Right cardiac atrium (tissue), 5 donors: Measurements from ENCODE around the gene RASD1. TPM values are rescaled to one million over a fixed set of nuclear protein-coding genes. Genes with fewer than 3 reads are reported as not detected.

Experiments
- ATAC-seq, 2 donors: fragments of 200-7000 bp; cut with Tn5 transposase; one replicate each; pipeline versions ENCODE4 v1.8.0 to v1.9.1; 2020; ENCODE audit warnings: moderate library complexity in 2 of 2, mild to moderate bottlenecking in 1 of 2
- DNase-seq, 3 donors: peaks; one replicate each; pipeline ENCODE4 v3.0.0-alpha.2; 2020
- H3K27ac ChIP-seq: one replicate; pipeline ENCODE4 v1.5.1; 2013; ENCODE audit warnings: mild to moderate bottlenecking, low read length, control low read depth, moderate library complexity
- H3K27me3 ChIP-seq: one replicate; pipeline ENCODE4 v1.6.1; 2013; ENCODE audit not compliant: control insufficient read depth, insufficient read depth
- H3K4me1 ChIP-seq: one replicate; pipeline ENCODE4 v1.6.1; 2013; ENCODE audit warnings: low read length; ENCODE audit not compliant: control insufficient read depth, insufficient read depth
- H3K4me3 ChIP-seq: one replicate; pipeline ENCODE4 v1.5.1; 2013; ENCODE audit warnings: low read length, control low read depth
- H3K9me3 ChIP-seq: one replicate; pipeline ENCODE4 v1.6.1; 2013; ENCODE audit warnings: low read length; ENCODE audit not compliant: control insufficient read depth
- WGBS: extraction: QIAGEN DNeasy Blood & Tissue Kit; methylation state at CpG from one replicate; pipeline ENCODE4 v1.1.7; 2013; 5-methylcytosine and 5-hydroxymethylcytosine counted together
- intact Hi-C, 4 donors: fragments of 100-400 bp; cut with DNase I; formaldehyde crosslinking; loops; one replicate each; pipeline versions ENCODE4 v1.11.0 to v1.14.0; 2022 to 2023
- polyA plus RNA-seq: library from polyadenylated mRNA; stranded (reverse); fragments of 200-250 nt; gene quantifications from one replicate; pipeline ENCODE4 v1.2.3, GENCODE V29; 2013
- total RNA-seq, 4 donors: library from RNA; stranded (reverse); fragmentation: NEBNext Ultra II Directional; extraction: Animal tissue kit (Norgen Biotek cat#: 25700); gene quantifications; one replicate each; pipeline ENCODE4 v1.2.1, GENCODE V29; 2021
- donor health status: healthy with polysubstance abuse.
- donor health status: DM: no; HTN: yes; CAD: no.
- donor health status: DM: no; HTN: no; CAD: no.
- donor health status: DM: no; HTN: yes; CAD: no; lungs with severe emphysema.
- donor health status: DM: yes; HTN: yes; CAD: no.

RASD1 gene
- total and polyA plus RNA-seq, 5 donors: 18.7 to 66.2 (median 43.4) TPM

DNA sequence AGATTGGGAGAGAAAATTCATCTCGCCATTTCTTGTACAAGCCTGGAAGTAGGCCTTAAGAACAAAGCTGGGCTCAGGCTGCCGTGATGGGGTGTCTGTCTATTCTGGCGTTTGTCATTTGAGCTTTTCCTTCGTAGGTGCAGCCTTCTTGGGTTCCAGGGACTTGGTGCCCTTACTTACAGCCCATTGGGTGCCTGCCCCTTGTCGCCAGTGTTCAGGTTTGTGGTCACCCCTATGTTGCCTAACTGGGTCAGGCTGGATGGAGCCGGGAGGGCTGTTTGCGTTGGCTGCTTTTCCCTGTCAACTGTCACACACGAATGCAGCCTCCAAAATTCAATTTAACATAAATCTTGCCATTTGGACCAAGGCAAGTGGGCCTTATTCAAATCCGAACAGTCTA, 43.1 kb downstream of the RASD1 start:
- WGBS: 76% methylated on average over 9 of the region's 9 CpGs
- intact Hi-C loops: no loop called here
- no peak for DNase-seq
- no peak for ATAC-seq
- Histone ChIP-seq H3K27me3 (no peaks in the 10 kb centered on the region), H3K4me1 (no peaks in the 10 kb centered on the region), H3K4me3 (no peak overlapping the region), H3K9me3 (no peaks in the 10 kb centered on the region), H3K27ac (no peak overlapping the region)

DNA sequence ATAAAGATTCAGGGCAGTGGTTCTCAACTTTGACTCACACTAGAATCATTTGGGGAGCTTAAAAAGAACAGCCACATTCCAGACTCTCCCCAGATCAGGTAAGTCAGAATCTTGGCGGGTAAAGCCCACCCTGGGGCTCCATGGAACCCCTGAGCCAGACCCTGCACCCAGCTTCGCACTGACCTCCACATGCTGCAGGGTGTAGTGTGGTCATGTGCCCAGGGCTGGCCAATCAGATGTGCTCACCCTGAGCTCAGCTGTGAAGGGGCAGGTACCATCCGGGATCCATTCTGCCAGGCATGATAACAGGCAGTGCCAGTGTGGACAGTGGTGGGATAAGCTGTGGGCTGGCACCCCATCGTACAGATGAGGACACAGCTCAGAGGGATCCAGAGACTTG, 47.5 kb downstream of the RASD1 start:
- ATAC-seq: no peak
- no peaks in the 10 kb centered on the region for H3K9me3 ChIP-seq

DNA sequence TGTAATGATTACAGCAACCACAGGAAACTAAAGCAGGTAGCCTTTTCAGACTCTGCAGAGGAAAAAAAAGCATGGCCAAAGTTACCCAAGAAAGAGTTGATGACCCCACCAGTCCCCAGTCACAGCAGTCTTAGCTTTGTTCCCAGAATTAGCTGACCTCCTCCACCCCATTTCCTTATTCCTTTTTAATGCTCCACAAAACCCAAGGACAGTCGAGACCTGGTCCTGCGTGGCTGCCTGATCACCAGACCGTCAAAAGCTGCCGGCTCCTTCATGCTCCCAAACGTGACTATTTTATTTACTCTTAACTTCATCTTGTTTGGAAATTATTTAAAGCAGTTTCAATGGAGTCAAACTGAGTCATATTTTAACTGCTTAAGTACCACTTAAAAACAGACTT, 48.1 kb downstream of the RASD1 start:
- no peak for ATAC-seq
- H3K4me1 ChIP-seq: no peaks in the 10 kb centered on the region
- H3K27ac ChIP-seq: no peak overlapping the region
- H3K4me3 ChIP-seq: no peak overlapping the region
- 59% methylated on average over 5 of the region's 5 CpGs for WGBS
- intact Hi-C loops: no loop called here
- no peaks in the 10 kb centered on the region for H3K27me3 ChIP-seq
- H3K9me3 ChIP-seq: no peaks in the 10 kb centered on the region
- DNase-seq: no peak

More for the DNA sequence above, 47.5 kb downstream of the RASD1 start:
- Histone ChIP-seq H3K4me3 (no peak overlapping the region), H3K27ac (no peak overlapping the region), H3K4me1 (no peaks in the 10 kb centered on the region), H3K27me3 (no peaks in the 10 kb centered on the region)
- WGBS: 89% methylated on average over 4 of the region's 4 CpGs
- no peak for DNase-seq
- intact Hi-C loops: no loop called here

DNA sequence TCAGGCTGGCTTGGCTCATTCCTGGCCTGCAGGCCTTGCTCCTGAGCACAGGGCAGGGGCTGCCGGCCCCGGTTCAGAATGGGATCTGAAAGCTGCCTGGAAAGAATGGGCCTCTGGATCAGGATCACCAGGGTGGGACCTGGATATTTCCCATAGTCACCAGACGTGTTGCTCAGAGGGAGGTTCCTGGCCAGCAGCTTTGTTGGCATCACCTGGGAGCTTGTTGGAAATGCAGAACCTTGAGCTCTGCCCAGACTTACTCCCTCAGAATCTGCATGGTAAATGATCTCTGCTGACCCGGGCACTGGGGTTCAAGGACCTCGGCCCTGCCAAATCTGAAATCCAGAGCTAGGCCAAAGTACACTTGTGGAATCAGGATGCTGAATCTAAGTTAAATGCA, 48.9 kb downstream of the RASD1 start:
- H3K9me3 ChIP-seq: no peaks in the 10 kb centered on the region

DNA sequence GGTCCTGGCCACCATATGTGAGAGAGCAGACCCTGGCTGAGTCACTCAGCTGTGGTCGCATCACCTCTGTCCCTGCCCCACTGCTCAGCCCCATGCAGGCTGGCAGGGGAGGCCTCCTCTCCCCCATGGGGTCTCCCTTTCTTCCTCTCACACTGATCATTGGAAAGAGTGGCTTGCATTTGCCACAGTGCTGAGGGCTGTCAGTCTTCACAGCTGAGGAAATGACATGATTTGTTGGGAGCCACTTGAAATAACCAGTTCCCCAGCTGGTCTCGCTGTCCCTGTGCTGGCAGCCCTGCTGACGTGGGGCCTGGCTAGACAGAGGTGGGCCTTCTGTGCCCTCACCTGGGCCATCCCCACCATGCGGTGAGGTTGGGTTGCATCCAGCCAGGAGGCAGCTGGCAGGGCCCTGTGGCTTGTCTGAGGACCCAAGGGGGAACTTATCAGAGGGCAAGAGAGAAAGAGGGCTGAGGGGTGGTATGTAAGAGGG, 49.5 kb downstream of the RASD1 start:
- 79% methylated on average over 4 of the region's 4 CpGs for WGBS
- peak; percentile 13 to 34 for ATAC-seq
- Histone ChIP-seq H3K27ac (no peak overlapping the region), H3K9me3 (no peaks in the 10 kb centered on the region), H3K4me3 (no peak overlapping the region), H3K27me3 (no peaks in the 10 kb centered on the region), H3K4me1 (no peaks in the 10 kb centered on the region)
- intact Hi-C loops: no loop called here
- no peak for DNase-seq

More for the DNA sequence above, 48.9 kb downstream of the RASD1 start:
- DNase-seq (no peak), ATAC-seq (no peak)
- Histone ChIP-seq H3K4me3 (no peak overlapping the region), H3K27me3 (no peaks in the 10 kb centered on the region), H3K4me1 (no peaks in the 10 kb centered on the region), H3K27ac (no peak overlapping the region)
- 87% methylated on average over 5 of the region's 5 CpGs for WGBS
- intact Hi-C loops: no loop called here

DNA sequence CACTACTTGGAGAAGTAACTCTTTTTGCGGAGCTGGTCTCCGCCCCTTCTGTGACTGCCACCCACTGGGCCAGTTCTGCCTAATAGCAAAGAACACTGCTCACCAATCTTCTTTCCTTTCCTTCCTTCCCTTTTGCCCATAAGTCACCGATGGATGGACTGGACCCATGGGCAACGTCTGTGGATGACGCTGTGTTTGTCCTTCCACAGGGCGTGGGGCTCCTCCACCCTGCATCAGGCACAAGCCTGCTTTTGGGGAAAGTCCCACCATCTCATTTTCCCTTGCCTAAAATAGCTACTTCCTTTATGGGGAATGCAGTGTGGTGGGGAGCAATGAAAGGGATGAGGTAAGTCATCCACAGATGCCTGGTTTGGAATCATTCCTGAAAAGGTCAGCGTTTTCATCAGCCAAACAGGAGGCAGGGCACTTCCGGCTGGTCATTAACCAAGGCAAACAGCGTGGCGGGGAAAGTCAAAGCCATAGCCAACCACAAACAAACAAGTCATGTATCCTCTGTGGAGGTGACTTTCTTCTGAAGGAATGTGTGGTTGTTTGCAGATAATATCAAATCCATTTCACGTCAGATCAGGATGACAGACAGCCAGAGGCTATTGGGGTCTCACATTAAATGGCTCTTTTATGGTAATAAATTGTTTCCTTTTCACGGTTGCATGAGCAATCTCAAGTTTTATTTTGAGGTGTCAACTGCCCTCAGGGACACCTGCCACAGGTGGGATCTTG, 50.1 kb downstream of the RASD1 start:
- no peaks in the 10 kb centered on the region for H3K27me3 ChIP-seq
- ATAC-seq (peak; percentile 20 to 80), DNase-seq (no peak)
- no peak overlapping the region for H3K4me3 ChIP-seq
- no peak overlapping the region for H3K27ac ChIP-seq
- intact Hi-C loops: no loop called here
- 49% methylated on average over 12 of the region's 12 CpGs for WGBS
- H3K4me1 ChIP-seq: no peaks in the 10 kb centered on the region
- H3K9me3 ChIP-seq: no peaks in the 10 kb centered on the region

DNA sequence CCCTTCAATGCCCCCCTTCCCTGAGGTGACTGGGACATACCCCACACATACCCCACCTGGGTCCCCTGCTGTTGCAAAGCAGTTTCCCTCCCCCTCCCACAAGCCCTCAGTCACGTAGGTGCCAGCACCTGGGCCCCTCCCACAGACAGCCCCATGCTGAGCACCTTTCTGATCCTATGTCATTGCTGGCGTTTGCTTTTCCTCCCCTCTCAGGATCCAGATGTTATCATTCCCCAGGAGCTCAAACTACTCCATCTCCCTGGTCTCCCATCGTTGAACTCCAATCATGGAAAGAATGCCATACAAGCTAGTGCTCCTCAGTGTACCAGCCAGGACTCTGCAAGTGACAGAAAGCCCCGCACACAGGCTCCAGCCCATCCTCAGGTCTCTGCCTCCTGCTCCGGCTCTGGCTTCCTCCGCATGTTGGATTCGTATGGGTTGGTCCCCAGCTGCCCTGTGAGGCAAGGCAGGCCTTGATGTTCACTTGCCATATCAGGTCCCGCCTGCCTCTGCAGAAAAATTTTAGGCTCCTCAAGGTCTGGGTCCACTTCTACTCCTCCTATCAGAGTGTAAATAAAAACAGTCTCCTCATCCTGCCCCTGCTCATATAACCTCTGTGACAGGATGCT, 50.8 kb downstream of the RASD1 start:
- WGBS: 64% methylated on average over 8 of the region's 8 CpGs
- H3K4me3 ChIP-seq: no peak overlapping the region
- no peak for DNase-seq
- H3K27ac ChIP-seq: no peak overlapping the region
- no peaks in the 10 kb centered on the region for H3K4me1 ChIP-seq
- H3K27me3 ChIP-seq: no peaks in the 10 kb centered on the region
- intact Hi-C loops: no loop called here
- no peak for ATAC-seq
- no peaks in the 10 kb centered on the region for H3K9me3 ChIP-seq

Other genes starting within 250 kb of the RASD1 start
- 10 to 100 TPM; 52.2 to 65.7 (median 57.2) TPM for gene COPS3, start 215.1 kb downstream of the RASD1 start, total RNA-seq
- gene COPS3, start 215.1 kb downstream of the RASD1 start, polyA plus RNA-seq: 52.0 TPM
- gene NT5M, start 193.0 kb downstream of the RASD1 start, total RNA-seq: 1 to 10 TPM; 3.4 to 6.1 (median 5.2) TPM
- gene NT5M, start 193.0 kb downstream of the RASD1 start, polyA plus RNA-seq: 6.3 TPM
- 10 to 100 TPM; 30.7 to 35.6 (median 32.6) TPM for gene MED9, start 19.4 kb downstream of the RASD1 start, total RNA-seq
- 38.5 TPM for gene MED9, start 19.4 kb downstream of the RASD1 start, polyA plus RNA-seq
- 10 to 100 TPM; 18.4 to 28.5 (median 19.3) TPM for gene PEMT, start 95.3 kb upstream of the RASD1 start, total RNA-seq
- 28.0 TPM for gene PEMT, start 95.3 kb upstream of the RASD1 start, polyA plus RNA-seq
- 10 to 100 TPM; 18.2 to 26.8 (median 23.4) TPM for gene RAI1, start 185.1 kb upstream of the RASD1 start, total RNA-seq
- 18.8 TPM for gene RAI1, start 185.1 kb upstream of the RASD1 start, polyA plus RNA-seq